ENCODE measurements around the gene C12orf50.

The C12orf50 gene

GRCh38 chr12:87985069-87985675 is 44.0 kb downstream of the C12orf50 start:
- TF ChIP-seq ZNF449 (tag by site-specific recombination; IDR thresholded peaks at IDR 0.05) (no peak), PRDM4 (tag by site-specific recombination; IDR thresholded peaks at IDR 0.05) (no peak), ZNF571 (tag by site-specific recombination; IDR thresholded peaks at IDR 0.05) (no peak), ZNF530 (tag by site-specific recombination; IDR thresholded peaks at IDR 0.05; ENCODE audit: low read depth) (no peak), ZNF112 (tag by site-specific recombination; IDR thresholded peaks at IDR 0.05) (no peak), KLF16 (tag by site-specific recombination; IDR thresholded peaks at IDR 0.05) (no peak), ZNF48 (tag by site-specific recombination; IDR thresholded peaks at IDR 0.05) (no peak), ZNF391 (tag by site-specific recombination; IDR thresholded peaks at IDR 0.05; ENCODE audit: borderline replicate concordance, low read depth) (no peak), ZNF416 (tag by site-specific recombination; IDR thresholded peaks at IDR 0.05) (no peak), ZNF18 (tag by site-specific recombination; IDR thresholded peaks at IDR 0.05) (no peak), ZBTB49 (tag by site-specific recombination; IDR thresholded peaks at IDR 0.05; ENCODE audit: low read depth) (no peak), PATZ1 (tag by site-specific recombination; IDR thresholded peaks at IDR 0.05) (no peak), ZNF621 (tag by site-specific recombination; IDR thresholded peaks at IDR 0.05) (no peak), ZNF830 (tag by site-specific recombination; IDR thresholded peaks at IDR 0.05; ENCODE audit: low read depth) (no peak), ZBTB1 (tag by site-specific recombination; IDR thresholded peaks at IDR 0.05) (no peak), SP7 (tag by site-specific recombination; IDR thresholded peaks at IDR 0.05) (no peak), ZBTB8A (tag by site-specific recombination; IDR thresholded peaks at IDR 0.05) (no peak), ZNF792 (tag by site-specific recombination; IDR thresholded peaks at IDR 0.05) (no peak)
- POLR2A ChIA-PET = no interaction called here
- CTCF ChIA-PET = interaction anchor here (0.6 kb wide), 1 partner anchor 52 kb away, joined by 3 read pairs; no protein-coding TSS in a partner anchor
- Histone ChIP-seq H3K27ac (ENCODE audit: extremely low read depth, low read depth, low read length) (no peak overlapping the region), H3K9me3 (ENCODE audit: control insufficient read depth, insufficient read depth, low read depth, low read length) (no peaks in the 10 kb centered on the region), H3K36me3 (ENCODE audit: control insufficient read depth in 2 of 2, insufficient read depth in 1 of 2, low read length in 2 of 2) (no peaks in the 10 kb centered on the region), H3K4me1 (ENCODE audit: control insufficient read depth, insufficient read depth, low read length) (no peaks in the 10 kb centered on the region), H3K4me3 (ENCODE audit: low read depth, low read length) (no peak overlapping the region)
